Dendritic cell treated with granulocyte-macrophage colony-stimulating factor and Interleukin-4, amounts not matched to agents 40 ng/mL and 50 ng/mL, for 4 days (primary cell): ENCODE measurements around the gene CYP1A1.

Source experiments
- H3K27ac Mint-ChIP-seq: one replicate; pipeline ENCODE4 v1.8.0; 2022; ENCODE audit warnings: mild to moderate bottlenecking, mixed read lengths
- H3K27me3 Mint-ChIP-seq: one replicate; pipeline ENCODE4 v1.8.0; 2022; ENCODE audit warnings: mild to moderate bottlenecking, mixed read lengths
- H3K36me3 Mint-ChIP-seq: one replicate; pipeline ENCODE4 v1.8.0; 2022; ENCODE audit warnings: low read depth, mixed read lengths
- H3K4me1 Mint-ChIP-seq: one replicate; pipeline ENCODE4 v1.8.0; 2022; ENCODE audit warnings: low read depth, mixed read lengths
- H3K4me3 Mint-ChIP-seq: one replicate; pipeline ENCODE4 v1.8.0; 2022; ENCODE audit warnings: mild to moderate bottlenecking, moderate library complexity, mixed read lengths
- H3K9me3 Mint-ChIP-seq: one replicate; pipeline ENCODE4 v1.8.0; 2022; ENCODE audit warnings: mixed read lengths
- intact Hi-C: fragments of 100-400 bp; cut with micrococcal nuclease; formaldehyde crosslinking; loops from one replicate; pipeline ENCODE4 v1.15.0; 2022

The CYP1A1 gene

GRCh38 chr15:74695597-74696397 lies 29.5 kb downstream of the CYP1A1 start, which contains the start of gene EDC3:
EDC3 (minus strand) TSS chr15:74696024; CDS start chr15:74675124, 20,900 bp downstream.
- H3K36me3 Mint-ChIP-seq: peaks cover 7% of the 10 kb centered on the region
- intact Hi-C loops: no loop called here
- H3K4me3 Mint-ChIP-seq: peak within 1 kb of the TSS; percentile 99
- peaks cover 30% of the 10 kb centered on the region for H3K4me1 Mint-ChIP-seq
- no peaks in the 10 kb centered on the region for H3K9me3 Mint-ChIP-seq
- peaks cover 10% of the 10 kb centered on the region for H3K27me3 Mint-ChIP-seq
- H3K27ac Mint-ChIP-seq: peak within 1 kb of the TSS; percentile 94

GRCh38 chr15:74692327-74692726 lies 33.0 kb downstream of the CYP1A1 start:
- Mint-ChIP-seq H3K27ac (no peak overlapping the region), H3K9me3 (no peaks in the 10 kb centered on the region), H3K36me3 (peaks cover 24% of the 10 kb centered on the region), H3K4me1 (peaks cover 30% of the 10 kb centered on the region), H3K4me3 (no peak overlapping the region), H3K27me3 (no peaks in the 10 kb centered on the region)
- intact Hi-C loops: no loop called here

GRCh38 chr15:74683758-74684157 lies 41.6 kb downstream of the CYP1A1 start:
- no peaks in the 10 kb centered on the region for H3K27me3 Mint-ChIP-seq
- H3K4me1 Mint-ChIP-seq: no peaks in the 10 kb centered on the region
- no peak overlapping the region for H3K27ac Mint-ChIP-seq
- intact Hi-C loops: no loop called here
- peaks cover 32% of the 10 kb centered on the region for H3K36me3 Mint-ChIP-seq
- peaks cover 9% of the 10 kb centered on the region for H3K9me3 Mint-ChIP-seq
- H3K4me3 Mint-ChIP-seq: no peak overlapping the region

- Mint-ChIP-seq H3K27ac (no peak overlapping the region), H3K36me3 (peaks cover 32% of the 10 kb centered on the region), H3K27me3 (no peaks in the 10 kb centered on the region), H3K4me3 (no peak overlapping the region), H3K9me3 (peaks cover 9% of the 10 kb centered on the region), H3K4me1 (no peaks in the 10 kb centered on the region)
- intact Hi-C loops: no loop called here
Measured at GRCh38 chr15:74682954-74683353, 42.4 kb downstream of the CYP1A1 start.

- H3K4me1 Mint-ChIP-seq: no peaks in the 10 kb centered on the region
- no peak overlapping the region for H3K27ac Mint-ChIP-seq
- H3K9me3 Mint-ChIP-seq: peaks cover 9% of the 10 kb centered on the region
- intact Hi-C loops: no loop called here
- H3K27me3 Mint-ChIP-seq: no peaks in the 10 kb centered on the region
- no peak overlapping the region for H3K4me3 Mint-ChIP-seq
- H3K36me3 Mint-ChIP-seq: peaks cover 19% of the 10 kb centered on the region
Measured at GRCh38 chr15:74680456-74680855, 44.9 kb downstream of the CYP1A1 start.

GRCh38 chr15:74676801-74677200 lies 48.5 kb downstream of the CYP1A1 start:
- no peak overlapping the region for H3K27ac Mint-ChIP-seq
- H3K9me3 Mint-ChIP-seq: no peaks in the 10 kb centered on the region
- H3K4me1 Mint-ChIP-seq: no peaks in the 10 kb centered on the region
- H3K27me3 Mint-ChIP-seq: no peaks in the 10 kb centered on the region
- H3K4me3 Mint-ChIP-seq: no peak overlapping the region
- intact Hi-C loops: no loop called here
- peaks cover 29% of the 10 kb centered on the region for H3K36me3 Mint-ChIP-seq

- no peak overlapping the region for H3K4me3 Mint-ChIP-seq
- H3K9me3 Mint-ChIP-seq: no peaks in the 10 kb centered on the region
- H3K27ac Mint-ChIP-seq: no peak overlapping the region
- H3K27me3 Mint-ChIP-seq: no peaks in the 10 kb centered on the region
- H3K36me3 Mint-ChIP-seq: peaks cover 46% of the 10 kb centered on the region
- no peaks in the 10 kb centered on the region for H3K4me1 Mint-ChIP-seq
- intact Hi-C loops: no loop called here
Measured at GRCh38 chr15:74674161-74674560, 51.2 kb downstream of the CYP1A1 start.

- H3K9me3 Mint-ChIP-seq: no peaks in the 10 kb centered on the region
- H3K4me1 Mint-ChIP-seq: peaks cover 2% of the 10 kb centered on the region
- H3K27me3 Mint-ChIP-seq: no peaks in the 10 kb centered on the region
- peaks cover 63% of the 10 kb centered on the region for H3K36me3 Mint-ChIP-seq
- intact Hi-C loops: no loop called here
- H3K4me3 Mint-ChIP-seq: no peak overlapping the region
- H3K27ac Mint-ChIP-seq: no peak overlapping the region
Measured at GRCh38 chr15:74669627-74670026, 55.7 kb downstream of the CYP1A1 start.
